COR-L47 (cell line): ENCODE data around the gene IFT88.
"Not testable (repeated sequence)": the region's sequence is repeated elsewhere in the genome, so short reads cannot be mapped to it uniquely, and the experiment has no call there.

Experiments used
- DNase-seq: peaks from one replicate; lab custom pipeline; 2025; lab: John Stamatoyannopoulos, UW

IFT88 gene

DNA sequence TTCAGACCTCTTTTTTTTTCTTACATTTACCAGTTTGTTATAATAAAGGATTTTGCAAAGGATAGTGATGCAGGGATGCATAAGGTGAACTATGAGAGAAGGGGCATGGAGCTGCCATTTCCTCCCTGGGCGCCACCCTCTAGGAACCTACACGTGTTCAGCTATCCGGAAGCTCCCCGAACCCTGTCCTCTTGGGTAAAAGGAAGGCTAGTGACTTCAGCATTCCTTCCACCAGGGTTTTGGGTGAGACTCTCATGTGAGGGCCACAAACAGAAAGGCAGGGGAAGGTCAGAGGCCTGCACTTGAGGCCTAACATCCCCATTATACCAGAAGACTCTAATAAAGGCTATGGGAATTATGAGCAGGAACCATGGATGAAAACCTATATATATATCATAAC lies 57.3 kb downstream of the IFT88 start:
- DNase-seq: no peak

DNA sequence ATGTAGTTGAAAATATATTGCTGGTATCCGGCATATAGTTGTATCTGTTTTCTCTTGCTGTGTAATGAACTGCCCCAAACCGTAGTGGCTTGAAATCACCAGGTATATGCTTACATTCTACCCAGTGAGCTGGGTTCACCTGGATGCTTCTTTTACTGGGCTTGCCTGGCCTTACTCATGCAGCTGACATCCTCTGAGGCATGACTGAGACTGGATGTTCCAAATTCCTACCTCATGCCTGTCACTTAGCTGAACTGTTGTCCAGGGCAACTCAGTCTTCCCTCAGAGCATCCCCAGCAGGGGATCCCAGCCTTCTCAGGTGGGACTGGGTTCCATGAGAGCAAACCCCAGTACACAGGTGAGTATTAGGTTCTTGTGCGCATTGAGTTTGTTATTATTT lies 66.8 kb downstream of the IFT88 start:
- DNase-seq: no peak

DNA sequence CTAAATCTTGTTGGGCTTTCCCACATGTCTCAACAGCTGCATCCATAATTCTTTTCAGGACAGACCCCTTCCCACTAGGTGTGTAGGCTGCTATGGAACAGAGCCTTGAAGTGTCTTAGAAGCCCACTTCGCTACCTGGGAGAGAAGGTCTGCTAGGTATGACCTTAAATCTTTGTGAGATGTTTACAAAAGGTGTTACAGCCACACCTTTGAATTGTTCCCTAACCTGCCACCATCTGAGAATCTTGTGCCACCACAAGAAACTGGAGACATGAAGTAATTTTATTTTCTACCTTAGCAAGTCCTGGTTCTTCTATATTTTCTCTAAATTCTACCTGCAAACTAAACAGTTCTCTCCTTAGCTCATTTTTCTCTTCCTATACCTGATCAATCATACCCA lies 69.1 kb downstream of the IFT88 start:
- DNase-seq: no peak

- no peak for DNase-seq
These were observed 70.9 kb downstream of the IFT88 start for GRCh38 chr13:20637811-20638210.

GRCh38 chr13:20647758-20648157 lies 80.8 kb downstream of the IFT88 start:
- DNase-seq: no peak

DNA sequence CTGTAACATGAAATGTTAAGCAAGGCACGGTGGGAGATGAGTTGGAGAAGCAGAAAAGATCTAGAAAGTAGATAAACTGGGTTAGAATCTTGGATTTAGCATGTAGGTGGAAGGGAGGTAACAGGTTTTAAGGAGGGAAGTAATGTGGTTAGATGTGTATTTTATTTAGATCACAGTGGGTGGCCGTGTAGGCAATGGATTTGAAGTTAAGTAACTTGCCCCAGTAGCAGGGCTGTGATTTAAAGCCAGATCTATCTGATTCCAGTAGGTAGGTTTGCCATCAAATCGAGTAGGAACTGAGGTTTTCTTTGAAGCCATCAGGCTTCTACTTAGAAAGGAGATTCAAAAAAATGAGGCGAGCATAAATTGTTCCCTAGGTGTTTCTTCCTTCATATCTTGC lies 86.0 kb downstream of the IFT88 start:
- no peak for DNase-seq

DNA sequence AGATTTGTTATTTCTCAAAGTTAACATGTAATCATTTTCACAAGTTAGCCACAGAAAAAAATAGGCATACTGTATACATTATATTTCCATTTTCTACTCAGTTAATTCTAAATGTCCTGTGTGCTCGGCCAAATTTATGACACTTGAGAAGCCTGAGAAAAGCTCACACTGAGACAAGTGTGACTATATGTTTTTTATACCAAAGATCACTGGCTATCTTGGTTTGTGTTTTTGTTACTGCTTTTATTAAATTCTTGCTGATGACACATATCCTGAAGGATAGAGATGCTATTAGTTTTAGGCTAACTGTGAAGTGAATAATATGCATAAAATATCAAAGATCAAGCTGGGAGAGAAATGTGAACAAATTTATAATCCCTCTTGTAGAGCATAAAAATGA lies 87.2 kb downstream of the IFT88 start:
- DNase-seq: no peak

DNA sequence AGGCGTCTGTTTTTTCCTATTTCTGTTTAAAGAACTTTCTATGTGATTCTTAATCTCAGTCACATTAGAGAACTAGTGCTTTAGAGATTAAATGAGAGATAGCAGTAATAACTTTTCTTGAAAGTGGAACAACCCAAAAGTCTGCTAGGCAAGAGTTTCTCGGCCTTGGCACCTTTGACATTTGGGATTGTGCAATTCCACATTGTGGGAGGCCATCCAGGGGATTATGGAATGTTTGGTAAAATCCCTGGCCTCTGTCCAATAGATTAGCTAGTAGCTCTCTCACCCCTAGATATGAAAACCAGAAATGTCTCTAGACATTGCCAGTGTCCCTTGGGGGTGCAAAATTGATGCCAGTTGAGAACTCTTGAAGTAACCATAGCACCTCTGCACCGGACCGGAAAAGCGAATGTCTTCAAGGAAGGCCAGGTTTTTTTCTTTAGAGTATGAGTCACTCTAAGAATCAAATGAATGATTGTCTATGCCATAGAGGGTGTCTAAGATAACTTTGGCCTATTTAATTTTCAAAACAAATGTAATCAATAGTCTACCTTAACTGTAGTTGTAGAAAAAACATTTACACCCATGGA lies 91.6 kb downstream of the IFT88 start:
- no peak for DNase-seq

DNA sequence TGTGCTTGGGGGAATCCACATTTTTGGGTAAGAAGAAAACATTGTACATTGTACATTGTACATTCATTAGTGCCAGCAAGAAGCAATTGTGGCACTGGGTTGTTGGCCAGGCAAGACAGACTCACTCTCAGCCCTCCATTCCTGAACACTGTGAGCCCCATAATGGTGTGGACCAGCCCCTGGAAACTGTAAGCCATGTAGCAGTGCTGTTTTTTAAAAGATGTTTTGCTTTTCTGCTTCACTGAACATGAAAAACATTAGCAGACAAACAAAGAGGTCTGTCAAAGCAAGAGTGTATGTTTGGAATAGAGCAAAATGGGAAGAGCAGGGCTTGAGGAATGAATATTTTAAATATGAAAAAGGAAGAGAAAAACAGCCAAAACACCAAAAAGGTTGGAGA lies 97.4 kb downstream of the IFT88 start:
- DNase-seq: no peak

GRCh38 chr13:20666948-20667347 lies 100.0 kb downstream of the IFT88 start:
- DNase-seq: no peak

GRCh38 chr13:20667857-20668437 lies 101.0 kb downstream of the IFT88 start:
- DNase-seq: no peak

- no peak for DNase-seq
These were observed 102.2 kb downstream of the IFT88 start for GRCh38 chr13:20669162-20669561.

DNA sequence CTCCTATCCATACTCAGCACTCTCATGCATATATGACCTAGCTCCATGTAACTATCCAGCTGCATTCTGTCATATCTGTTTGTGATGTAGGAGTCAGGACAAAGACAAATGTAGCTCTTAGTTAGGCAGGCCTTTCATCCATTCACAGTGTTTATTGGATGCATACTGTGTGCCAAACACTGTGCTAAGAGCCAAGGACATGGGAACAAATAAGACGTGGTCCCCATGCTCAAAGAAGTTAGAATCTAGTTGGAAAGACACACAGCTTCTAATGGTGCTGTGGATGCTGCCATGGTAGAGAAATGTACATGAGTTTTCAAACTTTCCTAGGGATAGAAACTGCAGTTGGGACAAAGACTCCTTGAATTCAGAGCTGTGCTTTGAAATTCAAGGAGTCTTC lies 104.8 kb downstream of the IFT88 start:
- no peak for DNase-seq

DNA sequence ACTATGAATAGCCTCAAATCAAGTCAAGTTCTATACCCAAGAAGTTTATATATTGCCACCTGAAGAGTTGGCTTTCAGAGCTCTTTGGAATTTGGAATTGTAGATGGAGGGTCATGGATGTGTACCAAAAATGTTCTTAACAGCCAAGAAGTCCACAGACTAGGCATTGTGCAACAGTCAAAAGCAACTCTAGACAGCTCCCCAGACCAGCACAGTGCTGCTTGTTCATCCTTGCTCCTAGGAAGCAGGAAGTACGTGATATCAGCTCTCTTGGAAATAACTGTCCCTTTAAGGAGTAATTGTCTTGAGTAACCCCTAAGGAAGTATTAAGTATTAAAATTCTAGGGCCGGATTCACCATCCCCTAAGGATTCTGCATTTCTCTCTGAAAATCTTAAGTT lies 105.8 kb downstream of the IFT88 start:
- no peak for DNase-seq

- no peak for DNase-seq
These were observed 106.8 kb downstream of the IFT88 start for GRCh38 chr13:20673715-20674114.

DNA sequence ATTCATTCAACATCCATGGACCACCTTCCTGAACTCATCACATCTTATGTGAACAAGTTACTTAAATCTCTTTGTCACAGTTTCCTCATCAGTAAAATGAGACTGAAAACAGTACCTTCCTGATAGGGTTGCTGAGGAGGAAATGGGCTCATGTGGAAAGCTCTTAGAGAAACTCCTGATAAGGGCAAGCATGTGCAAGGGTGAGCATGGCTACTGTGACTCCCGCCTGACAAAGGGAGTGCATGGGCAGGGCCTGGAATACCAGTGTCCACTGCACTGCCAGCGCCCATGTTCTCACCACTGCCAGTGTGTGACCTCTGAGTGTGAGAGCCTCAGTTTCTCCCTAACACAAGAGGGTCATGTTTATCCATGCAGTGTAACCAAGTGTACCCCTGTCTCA lies 109.3 kb downstream of the IFT88 start:
- DNase-seq: no peak

- not testable (repeated sequence) for DNase-seq
These were observed 111.6 kb downstream of the IFT88 start for GRCh38 chr13:20678606-20679005.

DNA sequence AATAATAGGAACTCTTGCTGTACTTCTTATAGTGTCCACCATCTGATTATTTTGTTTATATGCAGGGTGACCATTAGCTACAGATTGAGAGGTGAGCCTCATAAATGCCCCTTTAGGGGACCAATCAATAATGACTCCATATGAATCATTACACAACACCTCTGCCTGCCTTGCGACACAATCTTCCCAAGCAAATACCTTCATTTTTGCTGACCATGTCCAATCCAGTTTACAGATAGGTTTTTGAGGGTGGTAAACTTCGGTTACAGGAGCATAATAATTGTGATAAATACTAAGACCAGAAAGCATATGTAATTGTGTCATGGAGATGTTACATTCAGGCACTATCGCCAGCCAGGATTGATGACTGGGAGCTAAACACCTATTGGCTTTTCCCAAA lies 112.9 kb downstream of the IFT88 start:
- no peak for DNase-seq

- no peak for DNase-seq
These were observed 113.6 kb downstream of the IFT88 start for GRCh38 chr13:20680416-20681080.

DNA sequence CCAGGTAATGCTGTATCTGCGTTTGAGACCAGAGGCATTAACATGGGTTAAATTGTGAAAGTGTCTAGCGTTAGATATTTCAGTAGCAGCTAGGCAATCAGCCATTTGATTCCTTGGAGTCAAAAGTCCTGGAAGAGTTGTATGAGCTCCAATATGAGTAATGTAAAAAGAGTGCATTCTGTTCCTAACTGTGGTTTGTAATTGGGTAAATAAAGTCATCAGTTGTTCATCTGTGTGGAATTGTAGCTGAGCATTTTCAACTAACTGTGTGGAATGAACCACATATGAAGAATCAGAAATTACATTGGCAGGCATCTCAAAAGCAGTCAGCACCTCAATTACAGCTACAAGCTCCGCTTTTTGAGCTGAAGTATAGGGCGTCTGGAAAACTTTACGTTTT lies 114.5 kb downstream of the IFT88 start:
- not testable (repeated sequence) for DNase-seq

- no peak for DNase-seq
These were observed 115.1 kb downstream of the IFT88 start for GRCh38 chr13:20682061-20682460.

GRCh38 chr13:20684041-20684440 lies 117.1 kb downstream of the IFT88 start:
- DNase-seq: no peak

DNA sequence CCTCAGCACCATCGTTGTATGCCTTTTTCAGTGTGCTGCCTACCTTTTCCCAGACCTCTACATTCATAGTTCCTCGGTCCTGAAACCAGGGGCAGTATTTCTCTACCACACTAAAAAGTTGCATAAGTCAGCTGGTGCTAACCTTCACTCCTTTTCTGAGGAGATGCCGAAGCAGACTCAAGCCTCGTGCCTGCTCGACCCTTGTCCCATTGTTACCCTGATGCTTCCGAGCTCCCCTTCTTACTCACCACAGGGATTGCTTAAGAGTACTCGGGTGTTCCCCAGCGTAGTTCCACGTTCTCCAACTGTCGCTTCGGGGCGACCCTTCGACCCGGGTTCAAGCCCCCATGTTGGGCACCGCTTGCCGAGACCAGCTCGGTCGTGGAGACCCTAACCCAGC lies 117.6 kb downstream of the IFT88 start:
- DNase-seq: no peak

DNA sequence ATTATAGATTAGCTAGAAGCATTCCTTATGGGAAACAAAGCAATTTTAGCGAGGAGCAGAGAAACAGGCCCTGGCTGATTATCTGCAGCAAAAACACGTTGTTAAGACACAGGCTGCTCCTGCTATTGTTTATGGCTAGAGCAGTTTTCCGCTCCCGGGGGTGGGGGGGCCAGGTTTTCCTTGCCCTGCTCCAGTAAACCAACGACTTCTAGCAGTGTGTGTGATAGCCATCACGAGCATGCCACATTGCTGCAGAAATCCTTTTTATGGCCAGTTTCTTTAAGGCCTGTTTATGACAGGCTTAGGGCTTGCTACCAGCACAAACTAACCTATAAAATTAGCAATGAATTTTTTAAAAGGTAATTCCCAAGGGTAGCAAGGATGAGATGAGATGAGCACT lies 118.1 kb downstream of the IFT88 start:
- DNase-seq: no peak
